ENCODE results near the gene MDC1. TPM values are rescaled to one million over a fixed set of nuclear protein-coding genes. Genes with fewer than 3 reads are reported as not detected.

Gene MDC1
- total and polyA plus RNA-seq, 2 of the 13 experiments (the other 11 are each of a cell fraction or from before 2014, with no cell fraction given) = 8.4 to 14.0 TPM

- TF ChIP-seq ZNF335 (CRISPR knock-in tag; IDR thresholded peaks at IDR 0.05) (0 out of 2 replicates have a peak, but pooled peaks have one; percentile 16), POGK (CRISPR knock-in tag; conservative IDR thresholded peaks at IDR 0.05) (peak; percentile 50; the same call in 1 of the 2 replicates), HNRNPLL (IDR thresholded peaks at IDR 0.05; ENCODE audit: low read depth, low read length, poor library complexity, severe bottlenecking) (peak; percentile 31), ZMYM3 (CRISPR knock-in tag; IDR thresholded peaks at IDR 0.05) (peak; percentile 46; the same call in 1 of the 2 replicates), NKX3-1 (CRISPR knock-in tag; IDR thresholded peaks at IDR 0.05) (no peak), HNRNPL (IDR thresholded peaks at IDR 0.05; ENCODE audit: low read depth, low read length) (peak; percentile 74; the same call in 1 of the 2 replicates), PRDM10 (CRISPR knock-in tag; IDR thresholded peaks at IDR 0.05; ENCODE audit: low read depth) (peak; percentile 11), ZNF451 (CRISPR knock-in tag; IDR thresholded peaks at IDR 0.05) (no peak), SPEN (CRISPR knock-in tag; IDR thresholded peaks at IDR 0.05; ENCODE audit: low read depth) (peak; percentile 29; the same call in 1 of the 2 replicates), PHF21A (CRISPR knock-in tag; IDR thresholded peaks at IDR 0.05) (0 out of 2 replicates have a peak, but pooled peaks have one; percentile 50), KDM6A (CRISPR knock-in tag; IDR thresholded peaks at IDR 0.05; ENCODE audit: low read depth) (0 out of 2 replicates have a peak, but pooled peaks have one; percentile 5), ZNF501 (CRISPR knock-in tag; IDR thresholded peaks at IDR 0.05) (peak; percentile 87), ZFP41 (CRISPR knock-in tag; IDR thresholded peaks at IDR 0.05; ENCODE audit: borderline replicate concordance) (no peak), NFIC (IDR thresholded peaks at IDR 0.05; ENCODE audit: low read length) (peak; percentile 42; the same call in 1 of the 2 replicates), RFX5 (IDR thresholded peaks at IDR 0.05; ENCODE audit: low read depth, low read length) (no peak), CHCHD3 (CRISPR knock-in tag; IDR thresholded peaks at IDR 0.05) (no peak), MAX (IDR thresholded peaks at IDR 0.05) (peak; percentile 24; the same call in 1 of the 2 replicates), NONO (IDR thresholded peaks at IDR 0.05) (no peak), NONO (CRISPR knock-in tag; conservative IDR thresholded peaks at IDR 0.05) (0 out of 2 replicates have a peak, but pooled peaks have one; percentile 7), ZNF704 (CRISPR knock-in tag; IDR thresholded peaks at IDR 0.05; ENCODE audit: borderline replicate concordance) (0 out of 2 replicates have a peak, but pooled peaks have one; percentile 37), SNAI1 (CRISPR knock-in tag; IDR thresholded peaks at IDR 0.05; ENCODE audit: borderline replicate concordance) (no peak), AHR (CRISPR knock-in tag; IDR thresholded peaks at IDR 0.05) (peak; percentile 55), KDM2A (CRISPR knock-in tag; IDR thresholded peaks at IDR 0.05; ENCODE audit: borderline replicate concordance, low read depth) (peak; percentile 48; the same call in 1 of the 2 replicates)
These were observed 32.7 kb upstream of the MDC1 start (continued) for GRCh38 chr6:30749554-30750378.

All from HepG2 (cell line).